GM21447 (cell line): Measurements from ENCODE around the gene WDR4.
"Not testable (repeated sequence)": the region's sequence is repeated elsewhere in the genome, so short reads cannot be mapped to it uniquely, and the experiment has no call there.

Experiments
- ATAC-seq: cut with Tn5 transposase; IDR thresholded peaks from one replicate; pipeline ENCODE4 v1.9.1; 2021; ENCODE audit not compliant: unreplicated experiment

The WDR4 gene

DNA sequence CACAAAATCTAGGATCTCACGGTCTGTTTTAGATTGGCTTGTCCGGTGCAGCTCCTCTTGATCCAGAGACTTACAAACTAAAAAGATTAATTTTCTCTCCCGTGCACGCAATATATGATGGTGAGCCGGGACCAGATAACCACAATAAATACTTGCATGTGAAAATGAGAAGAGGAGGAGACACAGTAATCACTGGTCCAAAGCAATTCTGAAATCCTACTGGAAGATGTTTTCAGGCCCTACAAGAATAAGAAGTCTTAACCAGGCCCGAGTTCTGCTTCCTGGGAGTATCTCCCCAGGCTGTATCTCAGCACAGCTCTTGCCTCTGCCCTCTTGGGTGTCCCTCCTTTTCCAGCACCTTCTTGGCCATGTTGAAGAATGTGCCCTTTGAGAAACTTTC is 1.0 kb upstream of the WDR4 start:
- no peak for ATAC-seq

DNA sequence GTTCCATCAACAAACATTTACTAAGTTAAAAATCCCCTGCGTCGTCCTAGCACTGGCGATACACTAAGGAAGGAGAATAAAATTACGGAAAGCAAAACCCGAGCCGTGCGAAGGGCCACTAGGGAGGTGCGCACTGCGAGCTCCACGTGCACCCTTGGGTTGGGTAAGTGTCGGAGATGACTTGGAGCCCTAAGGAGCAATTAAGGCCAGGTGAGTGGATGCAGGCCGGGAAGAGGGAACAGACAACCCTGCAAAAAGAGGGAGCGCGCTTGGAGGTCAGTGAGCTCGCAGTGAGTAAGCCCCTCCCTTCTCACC is 704 bp downstream of the WDR4 start:
- peak; percentile 24 for ATAC-seq

DNA sequence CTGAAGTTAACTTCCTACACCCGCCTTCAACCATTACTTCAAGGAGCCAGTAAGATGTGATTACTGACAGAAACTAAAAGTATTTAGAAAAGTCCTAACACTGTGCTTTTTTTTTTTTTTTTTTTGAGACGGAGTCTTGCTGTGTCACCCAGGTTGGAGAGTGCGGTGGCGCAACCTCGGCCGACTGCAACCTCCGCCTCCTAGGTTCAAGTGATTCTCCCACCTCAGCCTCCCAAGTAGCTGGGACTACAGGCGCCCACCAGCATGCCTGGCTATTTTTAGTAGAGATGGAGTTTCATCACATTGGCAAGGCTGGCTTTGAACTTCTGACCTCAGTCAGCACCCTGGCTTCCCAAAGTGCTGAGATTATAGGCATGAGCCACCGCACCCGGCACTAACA is 3.5 kb downstream of the WDR4 start:
- ATAC-seq: not testable (repeated sequence)

DNA sequence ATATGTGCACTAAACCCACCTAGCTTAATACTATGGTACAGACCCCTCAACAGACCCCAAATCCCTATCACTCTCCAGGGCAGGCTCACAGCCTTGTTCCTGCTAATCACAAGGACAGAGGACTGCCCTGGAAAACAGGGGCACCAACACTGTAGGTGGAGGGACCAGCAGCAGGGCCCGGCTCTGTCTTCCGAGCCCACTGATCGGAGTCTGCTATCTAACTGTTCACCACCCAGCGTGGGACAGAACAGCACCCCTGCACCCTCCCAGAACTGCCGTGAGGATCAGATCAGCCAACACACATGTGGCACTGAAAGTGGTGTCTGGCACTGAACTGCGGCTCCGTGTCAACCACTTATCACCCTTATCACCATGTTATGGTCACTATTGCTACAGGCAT is 6.2 kb downstream of the WDR4 start:
- ATAC-seq: no peak

DNA sequence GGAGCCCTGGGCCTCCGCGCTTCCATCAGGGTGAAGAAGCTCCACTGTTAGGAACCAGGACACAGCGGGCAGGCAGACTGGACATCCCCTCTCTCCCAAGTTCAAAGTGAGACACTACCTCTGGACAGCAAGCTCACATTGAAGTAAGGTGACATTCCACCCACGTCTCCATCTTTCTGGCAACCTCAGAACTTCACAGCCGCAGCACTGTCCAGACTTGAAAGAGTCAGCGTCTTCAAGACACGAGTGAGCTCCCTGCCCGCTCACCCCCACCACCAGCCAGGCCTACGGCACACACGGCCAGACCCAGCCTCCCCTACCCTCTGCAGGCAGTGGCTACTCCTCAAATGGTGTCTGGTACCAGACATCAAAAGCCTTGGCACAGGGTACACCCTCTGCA is 11.1 kb downstream of the WDR4 start:
- no peak for ATAC-seq

DNA sequence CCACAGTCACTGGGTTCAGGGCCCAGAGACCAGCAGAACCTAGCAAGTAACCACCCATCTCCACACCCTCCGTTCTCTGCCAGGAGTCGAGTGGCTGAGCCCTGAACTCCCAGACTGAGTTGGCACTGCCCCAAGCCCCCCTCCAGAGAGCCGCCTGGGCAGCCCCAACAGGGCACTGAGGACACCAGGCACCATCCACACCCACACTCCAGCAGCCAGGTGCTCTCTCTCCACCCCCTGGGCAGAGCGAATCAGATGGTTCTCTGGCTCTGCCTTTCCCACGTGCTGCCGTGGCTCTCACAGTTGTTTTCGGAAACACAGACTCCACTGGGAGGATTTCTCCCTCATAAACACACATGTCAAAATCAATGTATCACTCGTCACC is 13.6 kb downstream of the WDR4 start:
- no peak for ATAC-seq

DNA sequence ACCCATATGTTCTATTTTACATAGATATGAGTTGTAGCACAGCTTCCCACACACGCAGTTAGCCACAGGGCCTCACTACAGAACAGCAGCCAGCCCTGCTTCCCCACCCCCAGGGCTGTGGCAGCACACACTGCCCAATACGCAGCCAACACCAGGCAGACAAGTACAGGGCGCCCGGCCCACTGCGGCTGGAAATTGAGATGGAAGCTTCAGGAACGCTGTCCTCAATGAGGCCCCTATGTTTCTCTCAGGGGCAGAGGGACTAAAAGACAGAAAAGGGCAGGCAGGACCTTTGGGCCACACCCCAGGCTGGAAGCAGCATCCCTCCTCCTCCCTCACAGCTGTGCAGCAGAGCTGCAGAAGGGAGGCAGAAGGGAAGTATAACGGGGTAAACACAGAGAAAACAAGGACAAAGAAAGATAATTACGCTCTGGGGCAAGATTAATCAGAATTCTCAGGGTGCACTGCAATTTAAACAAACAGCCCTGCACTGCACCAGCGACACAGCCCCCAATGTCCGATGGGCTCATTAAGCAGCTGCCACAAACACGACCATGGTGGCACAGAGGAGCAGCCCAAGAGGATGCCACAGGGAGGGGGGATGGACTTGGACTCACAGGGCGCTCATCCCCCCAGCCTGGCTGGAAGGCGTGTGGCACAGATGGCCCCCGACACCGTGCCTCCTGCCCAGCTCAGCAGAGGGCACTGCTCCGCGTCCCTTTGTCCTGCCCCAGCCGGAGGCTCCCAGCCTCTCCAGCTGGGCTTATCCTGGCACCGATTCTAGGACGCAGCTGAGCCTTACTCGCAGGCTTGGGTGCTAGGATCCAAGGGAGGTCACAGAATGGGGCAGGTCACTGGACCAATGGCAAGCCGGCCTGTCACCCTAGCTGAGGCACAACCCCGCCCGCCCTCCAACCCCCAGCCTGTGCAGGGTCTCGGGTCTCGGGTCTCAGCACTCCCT is 14.2 kb downstream of the WDR4 start:
- ATAC-seq: no peak

DNA sequence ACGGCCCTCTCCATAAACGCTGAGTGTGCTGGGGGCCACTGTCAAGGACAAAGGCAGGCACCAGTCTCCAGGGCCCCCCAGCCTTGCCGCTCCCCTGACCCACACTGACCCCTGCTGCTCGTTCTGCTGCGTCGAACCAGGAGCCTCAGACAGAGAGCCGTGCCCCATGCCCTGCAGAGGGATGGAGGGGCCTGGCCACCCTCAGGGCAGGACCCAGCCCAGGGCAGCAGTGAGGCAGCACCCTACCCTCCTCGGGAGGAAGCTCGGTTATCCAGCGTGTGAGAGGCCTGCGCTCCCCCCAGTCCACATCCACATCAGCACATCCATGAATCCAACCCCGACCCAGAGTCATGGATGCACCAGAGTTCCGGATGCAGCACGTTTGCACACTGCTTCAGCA is 15.1 kb downstream of the WDR4 start:
- no peak for ATAC-seq

DNA sequence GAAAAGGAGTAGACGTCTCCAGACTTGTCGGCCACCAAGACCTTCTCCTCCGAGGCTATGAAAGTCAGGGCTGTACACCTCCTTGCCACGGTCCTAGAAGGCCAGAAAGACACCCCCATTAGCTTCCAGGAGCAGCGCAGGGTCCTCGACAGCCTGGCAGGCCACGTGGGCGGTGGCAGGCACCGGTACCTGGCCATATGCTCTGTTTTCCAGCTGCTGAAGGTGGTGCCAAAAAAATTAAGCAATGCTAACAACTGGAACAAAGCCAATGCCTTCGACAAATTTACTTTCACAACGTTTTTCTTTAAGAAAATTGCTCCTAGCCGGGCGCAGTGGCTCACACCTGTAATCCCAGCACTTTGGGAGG is 15.9 kb downstream of the WDR4 start:
- no peak for ATAC-seq

DNA sequence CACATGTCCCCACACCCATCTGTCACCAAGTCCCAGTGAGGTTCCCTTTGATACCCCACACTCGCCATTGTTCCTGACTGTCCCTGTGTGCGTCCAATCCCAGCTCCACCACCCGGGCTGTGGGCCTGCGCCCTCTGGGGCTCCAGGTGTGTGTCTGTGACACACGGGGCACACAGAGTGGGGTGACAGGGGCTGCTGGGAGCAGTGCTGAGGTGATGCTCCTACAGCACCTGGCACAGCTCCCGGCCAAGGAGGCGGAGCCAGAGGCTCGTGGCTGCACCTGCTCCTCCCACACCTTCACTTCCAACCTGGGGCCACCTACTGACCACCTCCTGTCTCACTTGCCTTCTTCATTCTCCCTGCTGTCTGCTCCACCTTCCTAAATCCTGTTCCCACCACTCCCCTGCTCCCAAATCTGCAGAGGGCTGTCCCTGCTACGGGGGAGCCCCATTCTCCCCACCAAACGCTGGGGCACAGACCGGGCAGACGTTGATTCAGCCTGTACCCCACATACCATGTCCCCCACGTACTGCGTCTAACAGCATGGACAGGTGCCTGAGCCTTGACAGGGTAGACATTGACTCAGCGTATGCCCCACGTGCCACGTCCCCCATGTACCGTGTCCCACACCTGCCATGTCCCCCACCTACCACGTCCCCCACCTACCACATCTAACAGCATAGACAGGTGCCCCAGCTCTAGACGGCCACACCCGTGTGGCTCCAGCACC is 16.4 kb downstream of the WDR4 start:
- ATAC-seq: no peak

DNA sequence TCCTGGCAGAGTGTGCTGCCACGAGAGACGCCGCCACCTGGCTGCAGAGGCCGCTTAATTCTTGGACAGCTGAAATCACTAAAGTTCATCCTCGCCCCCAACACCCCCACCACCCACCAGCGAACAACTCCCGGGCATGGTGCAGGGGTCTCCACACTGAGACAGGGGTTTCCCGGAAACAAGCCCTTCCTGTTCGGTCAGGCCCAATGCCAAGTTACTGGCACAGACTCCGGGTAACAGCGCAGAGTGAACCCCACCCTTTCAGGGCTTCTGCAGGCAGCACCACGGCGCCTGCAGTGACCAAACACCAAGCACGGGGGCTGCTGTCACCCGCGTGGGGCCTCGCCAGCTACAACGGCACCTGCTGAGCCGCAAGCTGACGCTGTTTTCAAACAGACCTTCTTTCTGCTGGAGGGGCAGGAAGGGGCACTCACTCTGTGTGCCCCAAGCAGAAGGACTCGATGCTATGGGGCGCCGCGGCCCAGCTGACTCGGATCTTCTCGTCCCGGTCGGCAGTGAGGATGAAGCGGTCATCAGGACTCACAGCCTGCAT is 17.4 kb downstream of the WDR4 start:
- no peak for ATAC-seq

DNA sequence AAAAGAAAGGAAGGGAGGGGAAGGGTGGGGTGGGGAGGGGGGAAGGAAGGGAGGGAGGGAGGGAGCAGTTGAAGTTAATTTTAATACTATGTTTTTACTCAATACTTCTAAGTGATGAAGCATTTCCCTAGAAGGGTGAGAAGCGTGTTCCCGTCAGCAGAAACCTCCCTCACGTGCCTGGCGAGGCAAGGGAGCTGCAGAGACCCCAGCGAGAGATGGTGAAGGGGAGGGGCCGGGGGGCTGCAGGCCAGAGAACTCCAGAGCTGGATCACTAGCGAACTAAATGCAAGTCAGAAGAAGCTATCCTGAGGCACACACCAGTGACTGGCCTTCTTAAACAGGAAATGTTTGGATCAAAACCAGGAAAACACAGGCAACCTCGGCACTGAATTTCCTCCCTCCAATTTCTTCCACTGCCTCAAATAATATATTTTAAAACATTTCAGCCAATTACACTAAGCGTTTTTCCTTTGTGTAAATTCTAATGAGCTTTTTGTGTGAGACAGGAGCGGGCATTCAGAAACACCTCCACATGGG is 18.0 kb downstream of the WDR4 start:
- no peak for ATAC-seq

DNA sequence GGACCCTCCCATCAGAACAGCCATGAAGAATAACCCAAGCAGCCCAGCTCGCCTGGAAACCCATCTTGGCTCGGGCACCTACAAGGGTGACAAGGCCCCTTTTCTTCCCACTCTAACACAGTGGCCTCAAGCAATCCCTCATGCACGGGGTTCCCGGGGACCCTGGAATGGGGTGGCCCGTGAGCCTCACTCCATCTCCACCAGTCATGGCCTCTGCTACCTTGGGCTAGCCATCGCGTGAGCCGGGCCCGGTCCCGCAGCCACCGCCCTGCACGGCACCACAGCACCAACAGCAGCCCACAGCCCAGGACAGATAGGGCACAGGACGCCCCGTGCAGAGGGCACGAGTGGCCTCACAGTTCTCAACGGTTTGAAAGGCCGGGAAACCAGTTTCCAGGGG is 19.0 kb downstream of the WDR4 start:
- ATAC-seq: no peak

DNA sequence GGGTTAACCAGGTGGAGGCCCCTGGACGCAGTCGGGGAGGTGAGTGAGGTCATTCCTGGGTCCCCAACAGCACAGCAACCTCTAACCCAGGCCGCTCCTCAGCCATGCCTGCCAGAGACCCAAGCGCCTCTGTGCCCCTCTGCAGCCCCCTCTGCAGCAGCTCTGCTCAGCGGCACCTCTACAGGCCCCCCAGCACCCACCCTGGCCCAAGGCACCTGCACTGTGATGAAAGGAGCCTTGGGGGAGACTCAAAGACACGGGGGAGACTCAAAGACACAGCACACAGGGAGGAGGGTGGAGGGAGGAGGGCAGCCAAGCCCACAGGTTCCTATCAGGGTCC is 19.5 kb downstream of the WDR4 start:
- ATAC-seq: no peak

DNA sequence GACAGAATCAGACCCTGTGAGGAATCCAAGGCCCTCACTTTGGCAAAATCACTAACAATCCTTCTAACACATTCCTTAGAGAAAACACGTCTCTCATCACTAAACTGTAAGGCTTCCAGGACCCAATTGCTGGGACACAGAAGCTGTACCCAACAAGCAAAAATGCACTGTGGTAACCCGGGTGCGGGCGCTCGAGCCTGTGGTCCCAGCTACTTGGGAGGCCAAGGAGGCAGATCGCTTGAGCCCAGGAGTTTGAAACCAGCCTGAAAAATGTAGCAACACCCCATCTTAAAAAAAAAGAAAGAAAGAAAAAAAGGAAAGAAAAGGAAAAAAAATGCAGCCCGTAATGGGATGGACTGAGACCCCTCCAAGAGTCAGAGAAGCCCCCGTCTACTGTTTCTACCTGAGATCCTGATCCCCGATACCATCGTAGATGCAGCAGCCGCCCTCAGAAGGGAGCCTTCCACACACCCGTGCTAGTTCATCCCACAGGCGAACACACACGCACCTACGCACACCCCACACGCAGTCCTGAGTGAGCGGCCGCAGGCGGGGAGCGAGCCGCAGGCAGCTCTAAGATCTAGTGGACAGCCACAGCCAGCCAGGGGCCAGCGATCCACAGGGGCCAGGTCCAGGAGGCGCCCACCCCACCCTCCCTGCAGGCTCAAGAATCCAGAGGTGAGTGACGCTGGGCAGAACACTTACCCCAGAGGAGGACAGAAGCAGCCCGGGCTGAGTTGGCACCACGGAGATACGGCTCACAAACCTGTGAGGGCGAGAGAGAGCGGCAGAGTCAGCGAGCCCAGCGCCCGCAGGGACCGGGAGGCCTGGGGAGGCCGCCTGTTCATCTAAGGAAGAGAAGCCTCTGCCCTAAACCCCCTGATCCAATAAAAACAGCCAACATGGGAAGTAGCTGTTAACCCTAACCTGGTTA is 20.1 kb downstream of the WDR4 start:
- ATAC-seq: no peak

DNA sequence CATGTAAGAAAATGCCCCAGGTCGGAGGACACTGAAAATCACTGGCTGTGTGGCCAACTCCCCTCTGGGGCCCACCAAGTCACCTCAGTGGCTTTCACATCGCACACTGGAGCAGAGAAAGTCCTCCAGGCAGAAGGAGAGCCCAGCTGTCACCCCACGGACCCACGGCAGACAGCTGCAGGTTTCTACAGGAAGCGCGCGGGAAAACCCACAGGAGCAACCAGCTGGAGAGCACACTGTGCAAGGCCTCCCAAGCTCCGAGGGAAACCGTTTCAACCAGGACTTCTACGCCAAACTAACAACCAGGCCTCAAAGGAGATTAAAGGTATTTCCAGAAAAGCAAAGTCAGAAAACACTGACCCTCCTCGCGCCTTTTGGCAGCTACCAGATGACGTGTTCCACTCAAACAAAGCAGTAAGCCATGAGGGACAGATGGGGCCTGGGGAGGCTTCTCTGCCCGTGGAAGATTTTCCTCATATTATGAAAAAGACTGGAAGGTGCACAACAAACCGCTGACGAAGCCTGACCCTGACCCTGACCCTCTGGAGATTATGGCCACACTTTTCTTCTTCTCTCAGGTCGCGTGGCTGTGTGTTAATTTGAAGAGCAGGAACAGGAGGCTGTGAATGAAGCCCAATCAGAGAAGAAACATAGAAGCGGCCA is 21.0 kb downstream of the WDR4 start:
- no peak for ATAC-seq

DNA sequence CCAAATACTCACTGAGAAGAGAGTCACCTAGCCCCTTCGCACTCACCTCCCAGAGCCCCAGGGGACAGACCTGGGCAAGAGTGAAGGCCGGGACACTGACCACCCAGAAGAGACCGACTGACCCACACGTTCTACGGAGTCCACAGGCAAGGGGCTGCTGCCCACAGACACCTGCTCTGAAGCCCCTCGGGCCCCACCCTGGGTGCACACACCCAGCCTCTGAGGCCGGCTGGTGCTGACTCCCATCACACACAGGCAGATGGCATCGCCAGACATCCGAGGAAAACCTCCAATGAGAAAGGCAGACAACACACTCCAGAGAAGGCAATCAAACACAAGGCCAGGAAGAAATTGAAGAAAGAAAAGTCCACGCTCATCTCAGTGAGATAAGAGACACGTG is 22.1 kb downstream of the WDR4 start:
- ATAC-seq: no peak

DNA sequence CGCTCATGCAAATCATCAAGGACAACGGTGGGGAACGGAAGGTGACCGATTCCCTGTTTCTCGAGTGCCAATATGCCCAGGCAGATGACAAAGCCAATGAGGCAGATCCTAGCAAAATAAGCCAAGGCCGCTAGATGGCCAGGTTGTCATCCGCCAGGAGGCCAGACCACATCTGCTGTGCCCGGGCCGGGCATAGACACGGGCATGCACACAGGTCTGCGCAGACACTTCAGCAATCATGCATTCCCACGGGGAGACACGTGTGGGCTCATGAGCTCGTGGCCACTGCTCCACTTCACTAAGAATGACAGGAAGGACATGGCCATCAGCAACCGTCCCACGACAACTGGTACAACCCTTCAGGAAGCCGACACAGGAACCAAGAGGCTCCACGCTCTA is 23.4 kb downstream of the WDR4 start:
- no peak for ATAC-seq

DNA sequence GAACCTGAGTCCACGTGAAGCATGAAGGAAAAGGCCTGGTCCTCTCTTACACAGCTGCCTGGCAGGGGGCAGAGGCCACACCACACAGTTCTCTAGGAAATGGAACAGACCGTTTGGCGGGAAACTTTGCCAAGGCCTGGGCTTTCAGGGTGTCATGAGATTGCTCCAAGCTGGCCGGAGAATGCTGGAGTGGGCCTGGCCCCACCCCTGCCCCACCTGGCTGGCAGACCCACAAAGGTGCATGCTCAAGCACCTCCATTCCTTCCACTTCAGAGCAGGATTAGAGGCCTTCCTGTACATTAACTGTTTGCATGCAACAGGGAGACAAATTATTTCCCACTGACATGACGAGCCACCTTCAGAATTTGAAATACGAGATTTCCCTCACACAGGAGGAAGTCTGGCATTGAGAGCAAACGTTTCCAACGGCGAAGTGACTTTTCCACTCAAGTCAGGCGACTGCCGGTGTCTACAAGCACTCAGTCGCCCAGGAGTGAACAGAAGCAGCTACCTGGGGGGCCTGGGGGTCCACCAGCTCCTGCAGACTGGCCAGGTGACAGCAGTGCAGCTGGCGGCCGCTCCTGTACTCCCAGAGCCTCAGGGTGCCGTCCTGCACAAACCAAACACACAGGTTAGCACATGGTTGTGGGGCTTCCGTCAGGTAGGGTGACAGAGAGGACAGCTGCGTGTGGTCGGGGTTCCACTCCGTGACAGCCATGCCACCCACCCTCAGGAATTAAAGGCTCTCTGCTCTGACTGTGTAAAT is 24.0 kb downstream of the WDR4 start:
- no peak for ATAC-seq
